HL-60 (cell line): Measurements from ENCODE around the gene MNS1.

Experiments used
- CTCF ChIP-seq: IDR thresholded peaks from one replicate; pipeline ENCODE4 v1.5.1; 2011; ENCODE audit warnings: low read length, control low read depth, inconsistent platforms; ENCODE audit not compliant: insufficient read depth
- POLR2AphosphoS5 ChIP-seq: IDR thresholded peaks from 2 replicates; pipeline ENCODE4 v1.6.1; 2012; ENCODE audit warnings: low read depth

- TF ChIP-seq POLR2AphosphoS5 (no peak), CTCF (no peak)
Observed at GRCh38 chr15:56442354-56442753, 22.6 kb downstream of the MNS1 start.
